Thymus (tissue), 11 donors: ENCODE data around the gene NT5C. TPM values are rescaled to one million over a fixed set of nuclear protein-coding genes. Genes with fewer than 3 reads are reported as not detected.
"Not testable (repeated sequence)": the region's sequence is repeated elsewhere in the genome, so short reads cannot be mapped to it uniquely, and the experiment has no call there.

Experiments used
- DNase-seq, 9 donors: peaks; one replicate each; pipeline ENCODE4 v3.0.0-alpha.2; 2013; ENCODE audit warnings: low spot score in 9 of 9, low read depth in 6 of 9, missing footprints in 1 of 9
- H3K27ac ChIP-seq, 2 donors: one replicate each; pipeline ENCODE4 v1.5.1; 2013; ENCODE audit warnings: control low read depth in 1 of 2, low read depth in 1 of 2, low read length in 1 of 2, mild to moderate bottlenecking in 1 of 2, moderate library complexity in 1 of 2
- H3K27me3 ChIP-seq, 2 donors: one replicate each; pipeline ENCODE4 v1.5.1; 2013; ENCODE audit warnings: low read length in 1 of 2; ENCODE audit not compliant: control insufficient read depth in 2 of 2, insufficient read depth in 1 of 2
- H3K36me3 ChIP-seq, 2 donors: one replicate each; pipeline ENCODE4 v1.5.1; 2013; ENCODE audit warnings: low read length in 1 of 2, mild to moderate bottlenecking in 1 of 2, moderate library complexity in 1 of 2; ENCODE audit not compliant: control insufficient read depth in 2 of 2, insufficient read depth in 2 of 2
- H3K4me1 ChIP-seq, 2 donors: one replicate each; pipeline ENCODE4 v1.5.1; 2013; ENCODE audit warnings: low read length in 2 of 2; ENCODE audit not compliant: control insufficient read depth in 2 of 2, insufficient read depth in 2 of 2
- H3K4me3 ChIP-seq, 2 donors: one replicate each; pipeline ENCODE4 v1.5.1; 2013; ENCODE audit warnings: low read length in 2 of 2, control low read depth in 1 of 2, mild to moderate bottlenecking in 1 of 2
- H3K9me3 ChIP-seq, 2 donors: one replicate each; pipeline ENCODE4 v1.5.1; 2013; ENCODE audit warnings: low read length in 1 of 2, mild to moderate bottlenecking in 1 of 2; ENCODE audit not compliant: control insufficient read depth in 2 of 2, insufficient read depth in 1 of 2
- WGBS: extraction: QIAGEN DNeasy Blood & Tissue Kit; methylation state at CpG from one replicate; pipeline ENCODE4 v1.1.7; 2013; 5-methylcytosine and 5-hydroxymethylcytosine counted together
- polyA plus RNA-seq: library from polyadenylated mRNA; stranded (reverse); fragments of 200-250 nt; gene quantifications from one replicate; pipeline ENCODE4 v1.2.3, GENCODE V29; 2013
- total RNA-seq: library from RNA; stranded (reverse); fragments of 120-200 nt; gene quantifications from one replicate; pipeline ENCODE4 v1.2.4, GENCODE V29; 2013
- donor health status: healthy.

The NT5C gene
- total and polyA plus RNA-seq, 2 donors: 64.2 to 103 TPM

DNA sequence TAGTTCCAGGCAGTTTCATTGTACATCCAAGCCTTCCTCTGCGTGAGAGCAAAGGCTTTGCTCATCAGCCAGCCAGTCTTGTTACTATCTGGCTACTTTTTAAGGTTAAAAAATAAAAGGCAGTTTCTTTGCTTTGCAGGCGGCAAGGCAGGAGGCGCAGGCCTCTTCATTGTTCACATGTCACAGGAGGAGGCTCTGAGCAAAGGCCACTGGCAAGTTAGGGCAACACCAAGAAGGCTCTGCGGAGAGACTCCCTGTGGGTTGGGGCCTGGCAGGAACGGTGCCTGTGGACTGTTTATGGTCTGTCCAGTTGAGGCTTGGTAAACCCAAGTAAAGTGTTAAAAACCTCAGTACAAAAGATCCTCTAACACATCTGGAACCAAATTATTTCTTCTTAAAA lies 3.9 kb upstream of the NT5C start:
- Histone ChIP-seq H3K36me3 (peaks cover 24 to 45% of the 10 kb centered on the region in 2 donors), H3K4me3 (no peak overlapping the region), H3K4me1 (peaks cover 4 to 11% of the 10 kb centered on the region in 2 donors), H3K9me3 (no peaks in the 10 kb centered on the region), H3K27me3 (no peaks in the 10 kb centered on the region), H3K27ac (no peak overlapping the region)
- 98% methylated on average over 5 of the region's 5 CpGs for WGBS
- no peak for DNase-seq

DNA sequence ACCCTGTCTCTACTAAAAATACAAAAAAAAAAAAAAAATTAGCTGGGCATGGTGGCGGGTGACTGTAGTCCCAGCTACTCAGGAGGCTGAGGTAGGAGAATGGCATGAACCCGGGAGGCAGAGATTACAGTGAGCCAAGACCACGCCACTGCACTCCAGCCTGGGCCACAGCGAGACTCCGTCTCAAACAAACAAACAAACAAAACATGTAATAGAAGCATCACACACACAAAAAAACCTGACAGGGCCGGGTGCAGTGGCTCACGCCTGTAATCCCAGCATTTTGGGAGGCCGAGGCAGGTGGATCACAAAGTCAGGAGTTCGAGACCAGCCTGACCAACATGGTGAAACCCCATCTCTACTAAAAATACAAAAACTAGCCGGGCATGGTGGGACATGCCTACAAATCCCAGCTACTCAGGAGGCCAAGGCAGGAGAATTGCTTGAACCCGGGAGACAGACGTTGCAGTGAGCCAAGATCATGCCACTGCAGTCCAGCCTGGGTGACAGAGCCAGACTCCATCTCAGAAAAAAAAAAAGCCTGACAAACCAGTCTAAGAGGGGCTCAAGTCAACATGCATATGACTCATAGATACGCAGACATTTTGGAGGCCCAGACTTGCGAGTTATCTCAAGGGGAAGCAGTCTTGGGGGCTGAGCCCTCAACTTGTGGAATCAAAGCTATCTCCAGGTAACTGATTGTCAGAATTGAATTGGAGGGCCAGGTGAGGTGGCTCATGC lies 2.2 kb upstream of the NT5C start:
- not testable (repeated sequence) for H3K27ac ChIP-seq, H3K27me3 ChIP-seq, H3K9me3 ChIP-seq, H3K4me3 ChIP-seq, DNase-seq
- Histone ChIP-seq H3K4me1 (peaks cover 7 to 14% of the 10 kb centered on the region in 2 donors), H3K36me3 (peaks cover 25 to 50% of the 10 kb centered on the region in 2 donors)
- 97% methylated on average over 14 of the region's 14 CpGs for WGBS

- WGBS: 97% methylated on average over 3 of the region's 3 CpGs
- no peak overlapping the region for H3K27ac ChIP-seq
Measured at GRCh38 chr17:75133001-75133400, 1.5 kb upstream of the NT5C start.

GRCh38 chr17:75132018-75133000 lies 767 bp upstream of the NT5C start:
- not testable (repeated sequence) for H3K27me3 ChIP-seq, H3K9me3 ChIP-seq, DNase-seq
- peaks cover 7 to 14% of the 10 kb centered on the region in 2 donors for H3K4me1 ChIP-seq
- H3K27ac ChIP-seq: peak overlapping the region; percentile 61 to 90
- peaks cover 22 to 44% of the 10 kb centered on the region in 2 donors for H3K36me3 ChIP-seq
- 86% methylated on average over 40 of the region's 40 CpGs for whole genome bisulfite sequencing
- peak overlapping the region; percentile 75 to 93 for H3K4me3 ChIP-seq

More at GRCh38 chr17:75133001-75133400, 1.5 kb upstream of the NT5C start:
- Histone ChIP-seq H3K4me3 (no peak overlapping the region), H3K9me3 (no peaks in the 10 kb centered on the region), H3K27me3 (no peaks in the 10 kb centered on the region), H3K36me3 (peaks cover 25 to 47% of the 10 kb centered on the region in 2 donors), H3K4me1 (peaks cover 7 to 14% of the 10 kb centered on the region in 2 donors)
- no peak for DNase-seq

GRCh38 chr17:75130632-75131277 lies 787 bp downstream of the NT5C start:
- no peaks in the 10 kb centered on the region for H3K9me3 ChIP-seq

GRCh38 chr17:75130059-75130631 lies 1.4 kb downstream of the NT5C start:
- peaks cover 12 to 34% of the 10 kb centered on the region in 2 donors for H3K36me3 ChIP-seq
- WGBS: 93% methylated on average over 24 of the region's 24 CpGs
- DNase-seq: no peak
- H3K9me3 ChIP-seq: no peaks in the 10 kb centered on the region
- H3K27ac ChIP-seq: no peak overlapping the region
- H3K4me3 ChIP-seq: no peak overlapping the region
- H3K27me3 ChIP-seq: no peaks in the 10 kb centered on the region
- H3K4me1 ChIP-seq: peaks cover 7 to 19% of the 10 kb centered on the region in 2 donors

More at GRCh38 chr17:75130632-75131277, 787 bp downstream of the NT5C start:
- peak overlapping the region; percentile 61 to 90 for H3K27ac ChIP-seq
- WGBS: 13% methylated on average over 29 of the region's 29 CpGs
- peak in 4 of 9 donors; percentile 43 to 77 (median 54) for DNase-seq
- no peaks in the 10 kb centered on the region for H3K27me3 ChIP-seq
- H3K36me3 ChIP-seq: peaks cover 18 to 39% of the 10 kb centered on the region in 2 donors
- H3K4me1 ChIP-seq: peaks cover 7 to 19% of the 10 kb centered on the region in 2 donors
- peak overlapping the region; percentile 75 to 93 for H3K4me3 ChIP-seq

GRCh38 chr17:75129576-75129975 lies 2.0 kb downstream of the NT5C start:
- Histone ChIP-seq H3K27ac (no peak overlapping the region), H3K9me3 (no peaks in the 10 kb centered on the region), H3K4me3 (no peak overlapping the region), H3K4me1 (peaks cover 8 to 20% of the 10 kb centered on the region in 2 donors), H3K27me3 (no peaks in the 10 kb centered on the region), H3K36me3 (peaks cover 11 to 34% of the 10 kb centered on the region in 2 donors)
- 98% methylated on average over 9 of the region's 9 CpGs for WGBS
- no peak for DNase-seq

- Histone ChIP-seq H3K27ac (no peak overlapping the region), H3K4me3 (no peak overlapping the region), H3K36me3 (peaks cover 11 to 29% of the 10 kb centered on the region in 2 donors), H3K4me1 (peaks cover 15 to 26% of the 10 kb centered on the region in 2 donors), H3K27me3 (no peaks in the 10 kb centered on the region), H3K9me3 (no peaks in the 10 kb centered on the region)
- no peak for DNase-seq
- WGBS: 94% methylated on average over 33 of the region's 33 CpGs
Measured at GRCh38 chr17:75128694-75129505, 2.6 kb downstream of the NT5C start.
